ACHN (cell line): ENCODE measurements around the gene GPC6.

Experiments
- DNase-seq: peaks from one replicate; pipeline ENCODE4 v3.0.0-alpha.2; 2015
- in situ Hi-C: cut with HindIII; loops from 2 replicates; pipeline ENCODE4 v1.10.0; 2017; ENCODE audit warnings: low sequenced_read_pairs, low pct_ligation_motif_present, low pct_unique_long_range_greater_than_20kb

GPC6 gene

GRCh38 chr13:93723316-93723715 is 496.7 kb downstream of the GPC6 start:
- in situ Hi-C loops = no loop called here
- no peak for DNase-seq

- in situ Hi-C loops = no loop called here
- no peak for DNase-seq
These were observed 497.6 kb downstream of the GPC6 start for GRCh38 chr13:93724187-93724586.

GRCh38 chr13:93726173-93726957 is 499.8 kb downstream of the GPC6 start:
- in situ Hi-C loops = no loop called here
- DNase-seq = no peak

GRCh38 chr13:93727211-93728141 is 500.9 kb downstream of the GPC6 start:
- DNase-seq = no peak
- in situ Hi-C loops = no loop called here

GRCh38 chr13:93729383-93729782 is 502.8 kb downstream of the GPC6 start:
- no peak for DNase-seq
- in situ Hi-C loops = no loop called here

GRCh38 chr13:93730780-93731179 is 504.2 kb downstream of the GPC6 start:
- DNase-seq = no peak
- in situ Hi-C loops = no loop called here

GRCh38 chr13:93732186-93732585 is 505.6 kb downstream of the GPC6 start:
- no peak for DNase-seq
- in situ Hi-C loops = no loop called here

- in situ Hi-C loops = no loop called here
- no peak for DNase-seq
These were observed 509.5 kb downstream of the GPC6 start for GRCh38 chr13:93736081-93736480.

- DNase-seq = no peak
- in situ Hi-C loops = no loop called here
These were observed 510.3 kb downstream of the GPC6 start for GRCh38 chr13:93736909-93737308.

GRCh38 chr13:93740334-93740733 is 513.7 kb downstream of the GPC6 start:
- DNase-seq = no peak
- in situ Hi-C loops = no loop called here

GRCh38 chr13:93744033-93744432 is 517.4 kb downstream of the GPC6 start:
- in situ Hi-C loops = no loop called here

GRCh38 chr13:93744886-93745285 is 518.3 kb downstream of the GPC6 start:
- no peak for DNase-seq

More at GRCh38 chr13:93744033-93744432, 517.4 kb downstream of the GPC6 start:
- no peak for DNase-seq

GRCh38 chr13:93745884-93746283 is 519.3 kb downstream of the GPC6 start:
- in situ Hi-C loops = no loop called here
- no peak for DNase-seq

More at GRCh38 chr13:93744886-93745285, 518.3 kb downstream of the GPC6 start:
- in situ Hi-C loops = no loop called here

GRCh38 chr13:93746589-93746988 is 520.0 kb downstream of the GPC6 start:
- DNase-seq = no peak
- in situ Hi-C loops = no loop called here

- in situ Hi-C loops = no loop called here
- no peak for DNase-seq
These were observed 524.1 kb downstream of the GPC6 start for GRCh38 chr13:93750676-93751075.

GRCh38 chr13:93751117-93751516 is 524.5 kb downstream of the GPC6 start:
- no peak for DNase-seq
- in situ Hi-C loops = no loop called here

- in situ Hi-C loops = no loop called here
- DNase-seq = no peak
These were observed 525.9 kb downstream of the GPC6 start for GRCh38 chr13:93752541-93752940.

- no peak for DNase-seq
- in situ Hi-C loops = no loop called here
These were observed 527.0 kb downstream of the GPC6 start for GRCh38 chr13:93753639-93754038.

- DNase-seq = no peak
- in situ Hi-C loops = no loop called here
These were observed 528.7 kb downstream of the GPC6 start for GRCh38 chr13:93755341-93755740.
